ENCODE results near the gene DIO3. TPM values are rescaled to one million over a fixed set of nuclear protein-coding genes. Genes with fewer than 3 reads are reported as not detected.

DIO3 gene
- total and polyA plus RNA-seq, 2 of the 4 experiments (the other 2 are of a cell fraction) = not detected

DNA sequence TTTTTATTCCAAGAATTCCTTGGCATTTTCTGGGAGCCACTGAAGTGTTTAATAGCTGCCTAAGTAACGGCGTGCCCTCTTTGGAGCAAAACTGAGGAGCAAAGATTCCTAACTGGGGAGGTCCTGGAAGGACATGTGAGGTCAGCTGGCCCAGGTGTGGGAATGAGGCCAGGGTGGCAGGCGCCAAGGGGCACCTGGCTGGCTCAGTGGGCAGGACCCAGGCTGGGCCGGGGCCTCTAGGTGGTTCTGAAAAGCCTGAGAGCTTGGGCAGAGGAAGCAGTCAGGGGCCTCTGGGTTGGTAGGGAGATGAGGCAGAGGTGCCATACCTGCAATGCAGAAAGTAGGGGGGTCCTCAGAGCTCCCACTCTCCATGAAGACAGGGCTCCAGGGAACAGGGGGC lies 27.1 kb upstream of the DIO3 start:
- Histone ChIP-seq H3K9me1 (ENCODE audit: insufficient read depth, low read length) (no peaks in the 10 kb centered on the region), H3K36me3 (ENCODE audit: control insufficient read depth, insufficient read depth, low read length) (no peaks in the 10 kb centered on the region)

More for the DNA sequence above, 27.1 kb upstream of the DIO3 start:
- intact Hi-C loops (cut with micrococcal nuclease) (no loop called here), in situ Hi-C loops (cut with MboI; ENCODE audit: low sequenced_read_pairs) (no loop called here), dilution Hi-C loops (cut with HindIII; ENCODE audit: low sequenced_read_pairs, unreplicated experiment) (no loop called here)
- TF ChIP-seq CHD1 (IDR thresholded peaks at IDR 0.05; ENCODE audit: low read depth, low read length) (no peak), POLR2A (IDR thresholded peaks at IDR 0.05; ENCODE audit: low read depth, low read length) (no peak), MAFK (IDR thresholded peaks at IDR 0.05; ENCODE audit: low read depth, low read length) (no peak), SMC3 (IDR thresholded peaks at IDR 0.05; ENCODE audit: low read depth, low read length) (no peak), BHLHE40 (IDR thresholded peaks at IDR 0.05; ENCODE audit: low read depth, low read length) (no peak), CEBPB (IDR thresholded peaks at IDR 0.05; ENCODE audit: low read depth, low read length) (no peak), RCOR1 (IDR thresholded peaks at IDR 0.05; ENCODE audit: insufficient replicate concordance, low read length) (no peak)
- Histone ChIP-seq H3K4me3 (ENCODE audit: insufficient read depth, low read depth, low read length) (no peak overlapping the region), H3K18ac (ENCODE audit: low read depth, low read length) (no peak overlapping the region), H2BK15ac (ENCODE audit: low read depth, low read length) (no peak overlapping the region), H2AFZ (replicated peaks; ENCODE audit: low read length, poor library complexity) (no peak overlapping the region), H4K91ac (ENCODE audit: insufficient read depth, low read depth, low read length) (no peak overlapping the region), H2BK5ac (ENCODE audit: low read depth, low read length, poor library complexity, severe bottlenecking) (no peak overlapping the region), H3K79me1 (ENCODE audit: low read depth in 1 of 2, low read length in 2 of 2) (no peaks in the 10 kb centered on the region), H2AK9ac (replicated peaks; ENCODE audit: low read depth, low read length, poor library complexity) (no peak overlapping the region), H4K5ac (ENCODE audit: low read depth, low read length) (no peak overlapping the region), H2AK5ac (ENCODE audit: low read depth, low read length) (no peak overlapping the region), H3K4me2 (ENCODE audit: low read depth, low read length) (no peak overlapping the region), H3K14ac (replicated peaks; ENCODE audit: low read depth, low read length) (no peak overlapping the region), H3K9me3 (ENCODE audit: control insufficient read depth, insufficient read depth, low read length) (peaks cover 3% of the 10 kb centered on the region; the same call in 1 of the 2 replicates), H3K56ac (ENCODE audit: extremely low read depth, insufficient read depth, low read length) (no peak overlapping the region), H4K8ac (ENCODE audit: low read depth in 2 of 2, low read length in 2 of 2) (no peak overlapping the region), H2BK120ac (ENCODE audit: low read depth, low read length) (no peak overlapping the region), H2BK20ac (ENCODE audit: low read depth, low read length) (no peak overlapping the region), H3K4me1 (ENCODE audit: control insufficient read depth, insufficient read depth, low read length) (no peaks in the 10 kb centered on the region), H3K27ac (ENCODE audit: insufficient read depth, low read length) (no peak overlapping the region), H3K23ac (ENCODE audit: low read depth, low read length) (no peak overlapping the region), H3K27me3 (ENCODE audit: control insufficient read depth, insufficient read depth, low read length) (peaks cover 21% of the 10 kb centered on the region; the same call in 1 of the 2 replicates), H3K4ac (ENCODE audit: low read depth, low read length) (no peak overlapping the region), H4K20me1 (ENCODE audit: insufficient read depth, low read length) (no peaks in the 10 kb centered on the region), H3K9ac (ENCODE audit: low read depth, low read length) (no peak overlapping the region)
- no peak for DNase-seq
- CTCF ChIA-PET = no interaction called here
- BruUV-seq (replicated peaks) = no TSS peak
- WGBS, 2 experiments (ENCODE audit: extremely low coverage in 2 of 2, insufficient read length in 1 of 2) = 92% methylated on average over 2 of the region's 4 CpGs; no CpG with 5 or more reads in 1 of the 2 experiments
- ATAC-seq (ENCODE audit: low read depth) = no peak
- POLR2A ChIA-PET (ENCODE audit: unreplicated experiment) = no interaction called here

Data from IMR-90 (cell line).